Endothelial cell of umbilical vein (primary cell): ENCODE data around the gene CDC25A. TPM values are rescaled to one million over a fixed set of nuclear protein-coding genes. Genes with fewer than 3 reads are reported as not detected.
"Not testable (repeated sequence)": the region's sequence is repeated elsewhere in the genome, so short reads cannot be mapped to it uniquely, and the experiment has no call there.

Experiments used
- BruUV-seq: library from RNA; stranded (reverse); fragments of 400-500 nt; replicated peaks from 2 replicates; lab custom pipeline; 2021; lab: Mats Ljungman, UMichigan
- CTCF ChIA-PET: fragments of 300-600, 350-600 bp; sonication (Branson Sonifier 250); formaldehyde crosslinking; loops from one replicate; lab custom pipeline; 2021; ENCODE audit warnings: antibody characterized with exemption, inconsistent platforms; lab: Charles Lee
- POLR2A ChIA-PET: fragments of 300-600, 350-600 bp; sonication (Branson Sonifier 250); formaldehyde crosslinking; loops from one replicate; lab custom pipeline; 2021; ENCODE audit warnings: antibody characterized with exemption, inconsistent platforms; lab: Charles Lee
- DNase-seq: peaks from one replicate; pipeline ENCODE4 v3.0.0-alpha.2; 2011; ENCODE audit warnings: low read depth, low spot score
- FAIRE-seq: peaks from 2 replicates; lab custom pipeline; 2011; peaks lifted over from hg19 to GRCh38; lab: Jason Lieb, UNC
- H2AFZ ChIP-seq: 2 replicates; pipeline ENCODE4 v1.6.0; 2012; ENCODE audit warnings: low read depth, low read length, control low read depth, inconsistent platforms
- H3K27ac ChIP-seq: 2 replicates; pipeline ENCODE4 v1.5.1; 2011; ENCODE audit warnings: low read depth, mild to moderate bottlenecking, control low read depth, low read length, moderate library complexity; ENCODE audit not compliant: insufficient read depth
- H3K27me3 ChIP-seq, 2 experiments: 2 replicates each; pipeline versions ENCODE4 v1.6.0 to v1.6.1; 2011; ENCODE audit warnings: low read length in 2 of 2, mixed read lengths in 1 of 2; ENCODE audit not compliant: control insufficient read depth in 2 of 2, insufficient read depth in 2 of 2
- H3K36me3 ChIP-seq, 2 experiments: 2 replicates in 1 of 2; 3 replicates in 1 of 2; pipeline ENCODE4 v1.5.1; 2011; ENCODE audit warnings: low read length in 2 of 2, mild to moderate bottlenecking in 1 of 2, moderate library complexity in 1 of 2; ENCODE audit not compliant: control insufficient read depth in 2 of 2, insufficient read depth in 2 of 2; ENCODE audit errors: extremely low read depth in 1 of 2
- H3K4me1 ChIP-seq: 3 replicates; pipeline ENCODE4 v1.5.1; 2011; ENCODE audit warnings: mild to moderate bottlenecking, low read length; ENCODE audit not compliant: control insufficient read depth, insufficient read depth; ENCODE audit errors: extremely low read depth
- H3K4me2 ChIP-seq: 2 replicates; pipeline ENCODE4 v1.6.1; 2011; ENCODE audit warnings: low read length, control low read depth, mixed read lengths; ENCODE audit not compliant: insufficient read depth
- H3K4me3 ChIP-seq, 3 experiments: fragments of 200-600 bp in 1 of 3; sonication (generic), shearing (Covaris generic) in 1 of 3; replicated peaks in 1 of 3; 2 replicates each; pipeline ENCODE4 v1.5.1; 2011 to 2016; ENCODE audit warnings: control low read depth in 3 of 3, low read length in 3 of 3, mild to moderate bottlenecking in 2 of 3, inconsistent platforms in 1 of 3, low read depth in 1 of 3, moderate library complexity in 1 of 3; ENCODE audit not compliant: insufficient read depth in 1 of 3
- H3K79me2 ChIP-seq: 2 replicates; pipeline ENCODE4 v1.6.0; 2012; ENCODE audit warnings: low read length, inconsistent platforms; ENCODE audit not compliant: control insufficient read depth, insufficient read depth
- H3K9ac ChIP-seq: replicated peaks from 2 replicates; pipeline ENCODE3; 2011; ENCODE audit warnings: low read length, control low read depth; ENCODE audit not compliant: insufficient read depth; ENCODE audit errors: extremely low read depth
- H3K9me1 ChIP-seq: replicated peaks from 3 replicates; pipeline ENCODE4 v1.6.0; 2011; ENCODE audit warnings: mild to moderate bottlenecking, low read length; ENCODE audit not compliant: control insufficient read depth, insufficient read depth; ENCODE audit errors: extremely low read depth
- H3K9me3 ChIP-seq: replicated peaks from 2 replicates; pipeline ENCODE4 v1.5.1; 2012; ENCODE audit warnings: low read length, inconsistent platforms; ENCODE audit not compliant: control insufficient read depth, insufficient read depth
- H4K20me1 ChIP-seq: replicated peaks from 2 replicates; pipeline ENCODE3; 2011; ENCODE audit warnings: mild to moderate bottlenecking, low read length; ENCODE audit not compliant: control insufficient read depth, insufficient read depth; ENCODE audit errors: extremely low read depth
- CTCF ChIP-seq, 2 donors: IDR thresholded peaks; 1 replicate in 1 of 2; 2 replicates in 1 of 2; pipeline ENCODE4 v1.5.1; 2011; ENCODE audit warnings: low read length in 2 of 2, mild to moderate bottlenecking in 2 of 2, moderate library complexity in 2 of 2, control low read depth in 1 of 2, inconsistent platforms in 1 of 2, low read depth in 1 of 2; ENCODE audit not compliant: insufficient read depth in 1 of 2; ENCODE audit errors: extremely low read depth in 1 of 2
- EZH2 ChIP-seq: IDR thresholded peaks from 2 replicates; pipeline ENCODE4 v1.6.1; 2012; ENCODE audit warnings: borderline replicate concordance, low read depth, mild to moderate bottlenecking, moderate library complexity, low read length, inconsistent platforms; ENCODE audit not compliant: severe bottlenecking
- FOS ChIP-seq: IDR thresholded peaks from 2 replicates; pipeline ENCODE4 v1.6.1; 2011; ENCODE audit warnings: mild to moderate bottlenecking, low read length, moderate library complexity, borderline replicate concordance; ENCODE audit not compliant: insufficient read depth
- GATA2 ChIP-seq: IDR thresholded peaks from 2 replicates; pipeline ENCODE4 v1.7.0; 2011; ENCODE audit warnings: low read depth, mild to moderate bottlenecking, moderate library complexity, mixed read lengths, low read length; ENCODE audit not compliant: insufficient read length, insufficient read depth
- JUN ChIP-seq: IDR thresholded peaks from 2 replicates; pipeline ENCODE4 v1.6.1; 2011; ENCODE audit warnings: borderline replicate concordance, low read depth; ENCODE audit not compliant: insufficient read length, insufficient read depth
- MAX ChIP-seq: IDR thresholded peaks from 2 replicates; pipeline ENCODE4 v1.6.1; 2011; ENCODE audit not compliant: insufficient read depth, insufficient read length
- MYC ChIP-seq: IDR thresholded peaks from one replicate; pipeline ENCODE4 v1.6.1; 2011; ENCODE audit warnings: mild to moderate bottlenecking, low read depth, low read length
- POLR2A ChIP-seq: IDR thresholded peaks from 2 replicates; pipeline ENCODE4 v1.6.1; 2012; ENCODE audit warnings: low read depth, mild to moderate bottlenecking, control low read depth, low read length
- POLR2AphosphoS5 ChIP-seq: IDR thresholded peaks from 2 replicates; pipeline ENCODE4 v1.6.1; 2012; ENCODE audit warnings: low read depth, mild to moderate bottlenecking, control low read depth, low read length, moderate library complexity; ENCODE audit not compliant: insufficient read depth
- dilution Hi-C: fragments of 300-500 bp; cut with MboI; formaldehyde crosslinking; loops from one replicate; pipeline ENCODE4 v1.15.0; 2019; ENCODE audit warnings: low sequenced_read_pairs; ENCODE audit not compliant: extremely low pct_ligation_motif_present
- intact Hi-C: fragments of 100-400 bp; cut with micrococcal nuclease; formaldehyde crosslinking; loops from one replicate; pipeline ENCODE4 v1.10.0; 2022
- polyA plus RNA-seq, 4 experiments: library from polyadenylated mRNA; depleted of rRNA in 3 of 4; stranded (reverse) in 3 of 4; unstranded in 1 of 4; fragments of >200 nt; gene quantifications; 2 replicates each; pipeline versions ENCODE4 v1.2.1 to v1.2.3, GENCODE V29; 2011 to 2012; ENCODE audit warnings: missing spikeins in 1 of 4
- total RNA-seq: library from RNA; stranded (reverse); gene quantifications from 2 replicates; pipeline ENCODE4 v1.2.3, GENCODE V29; 2021

Gene CDC25A
- total and polyA plus RNA-seq, 2 donors (not counting 3 experiments of a cell fraction or from before 2014, with no cell fraction given) = 5.5 to 18.4 TPM

- Histone ChIP-seq H3K4me1 (no peaks in the 10 kb centered on the region), H3K4me2 (no peak overlapping the region), H4K20me1 (no peaks in the 10 kb centered on the region), H3K9ac (no peak overlapping the region), H3K79me2 (no peaks in the 10 kb centered on the region), H2AFZ (no peak overlapping the region), H3K27me3 (no peaks in the 10 kb centered on the region), H3K9me3 (no peaks in the 10 kb centered on the region), H3K9me1 (no peaks in the 10 kb centered on the region), H3K27ac (no peak overlapping the region), H3K36me3 (no peaks in the 10 kb centered on the region), H3K4me3 (no peak overlapping the region)
- intact Hi-C loops (no loop called here), dilution Hi-C loops (no loop called here)
- CTCF ChIA-PET = interaction anchor here (0.6 to 2.5 kb wide), 3 partner anchors 38 to 123 kb away, joined by 3 to 8 read pairs (median 3); no protein-coding TSS in a partner anchor
- POLR2A ChIA-PET = interaction anchor here (0.6 kb wide), 1 partner anchor 34 kb away, joined by 4 read pairs; no protein-coding TSS in a partner anchor
- BruUV-seq = no TSS peak
- TF ChIP-seq MAX (no peak), CTCF (IDR thresholded peaks at IDR 0.05; ENCODE audit: extremely low read depth in 1 of 2, insufficient read depth in 1 of 2, low read depth in 1 of 2, low read length in 2 of 2) (no peak), POLR2A (no peak), MYC (no peak), EZH2 (no peak), FOS (no peak), JUN (no peak), POLR2AphosphoS5 (no peak), GATA2 (no peak)
- DNase-seq (no peak), FAIRE-seq (no peak)
Observed at GRCh38 chr3:48112813-48113212, 75.4 kb downstream of the CDC25A start.

GRCh38 chr3:48112108-48112791 is 76.0 kb downstream of the CDC25A start:
- H2AFZ ChIP-seq, DNase-seq, H3K27me3 ChIP-seq, H3K9ac ChIP-seq, H3K4me2 ChIP-seq, FAIRE-seq, dilution Hi-C loops, H3K4me3 ChIP-seq, H3K27ac ChIP-seq, H3K36me3 ChIP-seq, H3K79me2 ChIP-seq, H3K4me1 ChIP-seq, H4K20me1 ChIP-seq, H3K9me1 ChIP-seq, BruUV-seq, intact Hi-C loops, H3K9me3 ChIP-seq: not testable (repeated sequence)
- POLR2A ChIA-PET = interaction anchor here (0.6 kb wide), 1 partner anchor 35 kb away, joined by 4 read pairs; no protein-coding TSS in a partner anchor
- CTCF ChIA-PET = interaction anchor here (0.6 to 2.5 kb wide), 2 partner anchors 39 to 46 kb away, joined by 3 to 8 read pairs; no protein-coding TSS in a partner anchor
